T-cell (primary cell): ENCODE results near the gene RNF13. TPM values are rescaled to one million over a fixed set of nuclear protein-coding genes. Genes with fewer than 3 reads are reported as not detected.

Experiments
- ATAC-seq, 4 experiments: fragments of 200-7000 bp in 3 of 4; fragments of 150-1000 bp in 1 of 4; cut with Tn5 transposase; replicated peaks in 1 of 4; 1 replicate in 3 of 4; 2 replicates in 1 of 4; pipeline ENCODE4 v1.10.0; 2021; ENCODE audit warnings: moderate library complexity in 3 of 4, mild to moderate bottlenecking in 2 of 4, moderate number of reproducible peaks in 1 of 4
- CTCF ChIA-PET, 2 donors: fragments of 300-600 bp; sonication (Branson Sonifier 250); formaldehyde crosslinking; loops; one replicate each; lab custom pipeline; 2022; ENCODE audit warnings: antibody characterized with exemption in 2 of 2; lab: Charles Lee
- POLR2A ChIA-PET, 2 donors: fragments of 300-600 bp; sonication (Branson Sonifier 250); formaldehyde crosslinking; loops; one replicate each; lab custom pipeline; 2022; ENCODE audit warnings: antibody characterized with exemption in 2 of 2; lab: Charles Lee
- DNase-seq, 35 experiments: peaks; one replicate each; pipeline versions ENCODE4 v3.0.0 to v3.0.0-alpha.2; 2013 to 2023
- H3K27ac ChIP-seq: one replicate; pipeline ENCODE4 v1.5.1; 2013; ENCODE audit warnings: low read length
- H3K27me3 ChIP-seq, 2 experiments: replicated peaks in 1 of 2; 1 replicate in 1 of 2; 2 replicates in 1 of 2; pipeline versions ENCODE4 v1.6.1 to v1.7.0; 2013; ENCODE audit warnings: low read length in 1 of 2, mixed read lengths in 1 of 2; ENCODE audit not compliant: control insufficient read depth in 2 of 2, insufficient read depth in 2 of 2; ENCODE audit errors: extremely low read depth in 1 of 2
- H3K36me3 ChIP-seq, 2 donors: 1 replicate in 1 of 2; 2 replicates in 1 of 2; pipeline versions ENCODE4 v1.6.1 to v1.7.0; 2013; ENCODE audit warnings: low read length in 1 of 2; ENCODE audit not compliant: control insufficient read depth in 2 of 2, insufficient read depth in 1 of 2; ENCODE audit errors: extremely low read depth in 1 of 2
- H3K4me1 ChIP-seq, 2 experiments: 1 replicate in 1 of 2; 2 replicates in 1 of 2; pipeline versions ENCODE4 v1.6.1 to v1.7.0; 2013; ENCODE audit warnings: low read length in 2 of 2, mixed read lengths in 1 of 2; ENCODE audit not compliant: insufficient read depth in 2 of 2, control insufficient read depth in 1 of 2; ENCODE audit errors: extremely low read depth in 1 of 2
- H3K4me3 ChIP-seq, 2 donors: 1 replicate in 1 of 2; 2 replicates in 1 of 2; pipeline versions ENCODE4 v1.5.1 to v1.7.0; 2013; ENCODE audit warnings: mild to moderate bottlenecking in 2 of 2, low read length in 1 of 2, moderate library complexity in 1 of 2; ENCODE audit not compliant: control insufficient read depth in 1 of 2; ENCODE audit errors: extremely low read depth in 1 of 2
- H3K9me3 ChIP-seq: 2 replicates; pipeline ENCODE4 v1.7.0; 2013
- H3K27ac Mint-ChIP-seq, 2 donors: one replicate each; pipeline ENCODE4 v1.8.0; 2020 to 2021; ENCODE audit warnings: mild to moderate bottlenecking in 2 of 2, mixed read lengths in 2 of 2
- H3K27me3 Mint-ChIP-seq, 2 donors: one replicate each; pipeline ENCODE4 v1.8.0; 2021 to 2022; ENCODE audit warnings: mixed read lengths in 2 of 2
- H3K36me3 Mint-ChIP-seq: one replicate; pipeline ENCODE4 v1.8.0; 2021; ENCODE audit warnings: mixed read lengths
- H3K4me1 Mint-ChIP-seq, 3 donors: one replicate each; pipeline ENCODE4 v1.8.0; 2020 to 2022; ENCODE audit warnings: mixed read lengths in 3 of 3, mild to moderate bottlenecking in 1 of 3
- H3K4me3 Mint-ChIP-seq, 3 donors: one replicate each; pipeline ENCODE4 v1.8.0; 2020 to 2022; ENCODE audit warnings: mild to moderate bottlenecking in 3 of 3, mixed read lengths in 3 of 3, moderate library complexity in 3 of 3
- H3K9me3 Mint-ChIP-seq, 3 donors: one replicate each; pipeline ENCODE4 v1.8.0; 2020 to 2022; ENCODE audit warnings: mixed read lengths in 3 of 3
- WGBS: methylation state at CpG from one replicate; pipeline ENCODE4 v1.1.5; 2013; ENCODE audit warnings: missing lambda C conversion rate; ENCODE audit not compliant: insufficient coverage; 5-methylcytosine and 5-hydroxymethylcytosine counted together
- total RNA-seq, 35 experiments: library from RNA in 6 of 35; stranded (reverse) in 6 of 35; fragments of 120-200 nt in 1 of 35; gene quantifications; one replicate each; pipeline versions ENCODE4 v1.2.1 to v1.2.4 and lab custom pipeline; 2013 to 2026

The RNF13 gene
- total RNA-seq, 5 donors from 2014 or later (not counting 1 experiment from before 2014, with no cell fraction given) = 45.0 to 55.8 (median 54.8) TPM

DNA sequence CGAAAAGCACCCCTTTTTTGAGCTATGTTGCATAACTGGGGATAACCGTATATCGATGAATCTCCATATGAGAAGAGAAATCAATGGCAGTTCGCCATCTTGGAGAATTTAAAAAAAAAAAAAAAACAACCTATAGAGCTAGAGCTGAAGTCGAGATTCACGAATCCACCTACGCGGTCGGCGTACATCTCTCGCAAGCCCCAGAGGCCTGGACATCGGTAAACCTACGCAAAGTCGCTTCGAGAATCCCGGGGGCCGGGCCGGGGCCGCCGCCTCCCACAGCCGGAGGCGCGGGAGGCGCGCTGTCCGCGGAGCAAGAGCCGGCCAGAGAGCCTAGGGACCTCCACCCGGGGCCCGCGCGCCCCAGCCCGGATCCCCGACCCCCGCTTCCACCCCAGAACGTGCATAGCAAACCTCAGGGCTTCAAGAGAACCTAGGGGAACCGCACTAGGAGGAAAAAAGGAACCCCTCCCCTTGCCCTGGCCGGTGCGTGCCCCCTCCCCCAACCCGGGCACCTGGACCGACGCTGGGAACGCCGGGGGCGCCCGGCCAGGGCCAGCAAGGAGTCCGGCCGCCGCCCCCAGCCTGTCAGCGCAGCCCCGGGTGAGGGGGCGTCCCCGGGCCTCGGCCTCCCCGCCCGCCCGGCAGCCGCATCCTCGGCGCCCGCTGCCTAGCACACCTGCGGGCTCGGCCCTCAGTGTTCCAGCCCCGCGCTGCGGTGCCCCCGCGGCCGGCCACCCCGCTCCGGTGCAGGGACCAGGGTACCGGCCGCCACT is 157.1 kb downstream of the RNF13 start:
- Histone ChIP-seq H3K9me3 (no peaks in the 10 kb centered on the region), H3K4me1 (peaks cover 4 to 10% of the 10 kb centered on the region in 2 experiments), H3K4me3 (peak overlapping the region; percentile 63 to 77), H3K27ac (no peak overlapping the region), H3K27me3 (peaks cover 5 to 10% of the 10 kb centered on the region in 2 experiments), H3K36me3 (no peaks in the 10 kb centered on the region)
- POLR2A ChIA-PET = interaction anchor here in 1 of 2 donors (0.6 to 0.7 kb wide), 2 partner anchors 213 to 479 kb away, joined by 3 to 4 read pairs; no protein-coding TSS in a partner anchor
- DNase-seq (peak; percentile 50 to 88 (median 74)), ATAC-seq (peak; percentile 57 to 63 (median 62))
- Mint-ChIP-seq H3K27ac (peak overlapping the region; percentile 7 to 12), H3K9me3 (no peaks in the 10 kb centered on the region), H3K4me1 (peaks cover 21 to 25% (median 24%) of the 10 kb centered on the region in 3 donors), H3K36me3 (no peaks in the 10 kb centered on the region), H3K4me3 (peak overlapping the region; percentile 85 to 95 (median 90)), H3K27me3 (peaks cover 16% of the 10 kb centered on the region in 2 donors)
- under 1% methylated on average over 58 of the region's 73 CpGs for WGBS
- CTCF ChIA-PET = interaction anchor here (0.6 to 2.1 kb wide), 11 partner anchors 12 to 904 kb away, joined by 3 to 11 read pairs (median 4); partner anchors contain the start of gene SIAH2 (in 1 of the 2)

DNA sequence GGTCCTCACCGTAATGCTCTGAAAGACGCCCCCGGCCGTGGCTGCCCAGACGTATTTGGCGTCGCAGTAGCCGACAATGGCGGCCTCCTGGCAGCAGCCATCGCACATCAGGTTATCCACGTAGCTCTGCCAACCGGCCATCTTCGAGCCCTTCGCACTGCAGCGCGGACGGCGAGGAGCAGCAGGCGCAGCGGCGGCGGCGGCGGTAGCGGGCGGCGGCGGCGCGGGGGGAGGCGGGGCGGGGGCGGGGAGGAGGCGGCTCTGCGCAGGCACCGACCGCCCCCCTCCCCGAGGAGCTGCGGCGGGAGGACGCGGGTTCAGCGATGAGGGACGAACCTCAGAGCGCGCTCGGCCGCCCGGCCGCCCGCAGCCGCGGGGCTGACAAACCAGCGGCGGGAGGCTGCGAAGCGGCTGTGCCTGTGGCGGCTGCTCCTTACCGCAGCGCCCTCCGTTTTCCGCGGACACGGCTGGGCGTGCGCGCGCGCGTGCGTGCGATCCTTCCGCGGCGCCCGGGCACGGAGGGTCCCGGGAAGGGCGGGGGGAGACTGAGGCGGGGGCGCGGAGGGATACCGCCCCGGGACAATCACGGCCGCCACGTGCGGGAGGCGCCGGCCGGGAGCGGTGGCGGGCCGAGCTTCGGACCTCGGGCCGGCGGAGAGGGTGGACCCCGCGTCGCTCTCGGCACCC is 157.8 kb downstream of the RNF13 start, which contains the start of gene PFN2:
Gene PFN2 (minus strand): TSS at position 180 of the 687 bp plus-strand sequence. CDS start 39 bp downstream, at position 141.
- Mint-ChIP-seq H3K9me3 (no peaks in the 10 kb centered on the region), H3K4me1 (peaks cover 21 to 26% (median 25%) of the 10 kb centered on the region in 3 donors), H3K4me3 (peak within 1 kb of the TSS; percentile 90 to 95 (median 93)), H3K27me3 (peaks cover 16 to 21% of the 10 kb centered on the region in 2 donors), H3K27ac (peak within 1 kb of the TSS; percentile 55 to 68), H3K36me3 (no peaks in the 10 kb centered on the region)
- no peaks in the 10 kb centered on the region for H3K9me3 ChIP-seq
- ChIA-PET CTCF (interaction anchor here in 1 of 2 donors (0.8 to 2.1 kb wide), 2 partner anchors 35 to 213 kb away, joined by 3 to 11 read pairs; no protein-coding TSS in a partner anchor), POLR2A (no interaction called here)
- H3K4me3 ChIP-seq = peak within 1 kb of the TSS; percentile 63 to 86
- H3K27me3 ChIP-seq = peaks cover 5 to 12% of the 10 kb centered on the region in 2 experiments
- under 1% methylated on average over 81 of the region's 102 CpGs for WGBS
- ATAC-seq (peak; percentile 68 to 74 (median 72)), DNase-seq (peak; percentile 30 to 80 (median 53))
- H3K4me1 ChIP-seq = peaks cover 4 to 10% of the 10 kb centered on the region in 2 experiments
- no peak within 1 kb of the TSS for H3K27ac ChIP-seq
- no peaks in the 10 kb centered on the region for H3K36me3 ChIP-seq

DNA sequence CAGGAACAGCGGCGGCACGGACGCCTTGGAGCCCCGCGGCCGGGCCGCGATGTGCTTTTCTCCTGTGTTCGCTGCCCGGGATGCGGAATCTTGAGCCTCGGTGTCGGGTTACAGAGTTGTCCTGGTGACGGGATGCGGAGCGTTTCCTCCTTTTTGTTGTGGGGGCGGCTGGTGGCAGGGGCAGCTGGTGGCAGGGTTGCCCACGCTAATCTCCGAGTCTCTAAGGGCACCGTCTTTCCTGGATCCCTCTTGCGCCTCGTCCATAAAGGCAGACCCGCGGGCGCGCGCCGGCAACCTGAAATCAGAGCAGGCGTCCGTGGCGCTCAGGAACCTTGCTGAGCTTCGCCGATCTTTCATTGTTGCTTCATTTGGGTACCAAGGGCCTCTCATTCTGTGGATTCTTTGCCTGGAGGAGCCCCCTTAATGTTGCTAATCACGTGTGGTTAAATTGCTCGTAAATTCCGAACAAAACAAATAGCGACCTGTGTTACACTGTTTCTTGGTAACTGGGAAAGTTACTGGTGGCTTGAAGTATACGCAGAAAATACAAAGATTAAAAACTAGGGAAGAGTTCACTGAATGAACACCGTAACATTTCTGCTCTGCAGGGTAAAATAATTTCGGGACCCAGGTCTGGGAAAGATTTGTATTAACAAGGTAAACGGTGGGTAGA is 158.5 kb downstream of the RNF13 start:
- Mint-ChIP-seq H3K9me3 (no peaks in the 10 kb centered on the region), H3K4me3 (peak overlapping the region; percentile 90 to 95 (median 93)), H3K27ac (peak overlapping the region; percentile 55 to 68), H3K36me3 (no peaks in the 10 kb centered on the region), H3K27me3 (peaks cover 16 to 21% of the 10 kb centered on the region in 2 donors), H3K4me1 (peaks cover 21 to 26% (median 25%) of the 10 kb centered on the region in 3 donors)
- Histone ChIP-seq H3K4me1 (peaks cover 4 to 10% of the 10 kb centered on the region in 2 experiments), H3K9me3 (no peaks in the 10 kb centered on the region), H3K4me3 (peak overlapping the region; percentile 63 to 86), H3K36me3 (no peaks in the 10 kb centered on the region), H3K27ac (no peak overlapping the region), H3K27me3 (peaks cover 5 to 12% of the 10 kb centered on the region in 2 experiments)
- ChIA-PET POLR2A (no interaction called here), CTCF (interaction anchor here in 1 of 2 donors (0.8 kb wide), 1 partner anchor 35 kb away, joined by 3 read pairs; no protein-coding TSS in a partner anchor)
- peak in 28 of 35 experiments; percentile 1 to 46 (median 18) for DNase-seq
- ATAC-seq = peak; percentile 11 to 28 (median 18)
- WGBS = under 1% methylated on average over 39 of the region's 42 CpGs

- Mint-ChIP-seq H3K27ac (no peak overlapping the region), H3K36me3 (no peaks in the 10 kb centered on the region), H3K4me1 (peaks cover 8 to 13% (median 9%) of the 10 kb centered on the region in 3 donors), H3K4me3 (no peak overlapping the region), H3K9me3 (no peaks in the 10 kb centered on the region), H3K27me3 (peaks cover 16 to 21% of the 10 kb centered on the region in 2 donors)
- ATAC-seq (no peak), DNase-seq (no peak)
- ChIA-PET CTCF (interaction anchor here in 1 of 2 donors (1.2 kb wide), 1 partner anchor 208 kb away, joined by 3 read pairs; no protein-coding TSS in a partner anchor), POLR2A (no interaction called here)
- Histone ChIP-seq H3K36me3 (no peaks in the 10 kb centered on the region), H3K4me1 (peaks cover 4 to 5% of the 10 kb centered on the region in 2 experiments), H3K27me3 (peaks cover 5 to 12% of the 10 kb centered on the region in 2 experiments), H3K9me3 (no peaks in the 10 kb centered on the region), H3K4me3 (no peak overlapping the region), H3K27ac (no peak overlapping the region)
These were observed 162.9 kb downstream of the RNF13 start for GRCh38 chr3:149975919-149976318.

GRCh38 chr3:149977386-149977785 is 164.4 kb downstream of the RNF13 start:
- H3K4me3 Mint-ChIP-seq = no peak overlapping the region
- no peaks in the 10 kb centered on the region for H3K9me3 ChIP-seq
- H3K36me3 Mint-ChIP-seq = no peaks in the 10 kb centered on the region
- no peaks in the 10 kb centered on the region for H3K9me3 Mint-ChIP-seq
- H3K4me1 ChIP-seq = no peaks in the 10 kb centered on the region
- peaks cover 0 to 4% (median under 1%) of the 10 kb centered on the region in 3 donors for H3K4me1 Mint-ChIP-seq
- peaks cover 7 to 13% of the 10 kb centered on the region in 2 donors for H3K27me3 Mint-ChIP-seq
- CTCF ChIA-PET = interaction anchor here (0.6 to 1.5 kb wide), 3 partner anchors 10 to 39 kb away, joined by 3 to 5 read pairs (median 3); no protein-coding TSS in a partner anchor
- DNase-seq (no peak), ATAC-seq (no peak)
- H3K4me3 ChIP-seq = no peak overlapping the region
- peaks cover 0 to 6% of the 10 kb centered on the region in 2 experiments for H3K27me3 ChIP-seq
- no CpG with 5 or more reads among the region's 2 CpGs for WGBS
- no peak overlapping the region for H3K27ac Mint-ChIP-seq
- no peaks in the 10 kb centered on the region for H3K36me3 ChIP-seq
- no peak overlapping the region for H3K27ac ChIP-seq
- POLR2A ChIA-PET = interaction anchor here in 1 of 2 donors (0.6 kb wide), 1 partner anchor 129 kb away, joined by 3 read pairs; no protein-coding TSS in a partner anchor
